CD4-positive, alpha-beta T cell (primary cell): ENCODE measurements around the gene PPP3CB. TPM values are rescaled to one million over a fixed set of nuclear protein-coding genes. Genes with fewer than 3 reads are reported as not detected.

Experiments
- ATAC-seq: fragments of 200-7000 bp; cut with Tn5 transposase; one replicate; pipeline ENCODE4 v1.10.0; 2022; ENCODE audit warnings: mild to moderate bottlenecking; ENCODE audit not compliant: poor library complexity
- CTCF ChIA-PET: fragments of 350-600 bp; sonication (Branson Sonifier 250); formaldehyde crosslinking; loops from one replicate; lab custom pipeline; 2021; ENCODE audit warnings: antibody characterized with exemption, inconsistent platforms; lab: Charles Lee
- POLR2A ChIA-PET: fragments of 350-600 bp; sonication (Branson Sonifier 250); formaldehyde crosslinking; loops from one replicate; lab custom pipeline; 2021; ENCODE audit warnings: antibody characterized with exemption, inconsistent platforms; lab: Charles Lee
- DNase-seq, 14 experiments: peaks; one replicate each; pipeline ENCODE4 v3.0.0-alpha.2; 2013 to 2020; ENCODE audit warnings: mixed read lengths in 2 of 14
- H3K27ac ChIP-seq, 2 donors: one replicate each; pipeline versions ENCODE4 v1.5.1 to v1.7.0; 2013; ENCODE audit warnings: low read length in 2 of 2, low read depth in 1 of 2, mild to moderate bottlenecking in 1 of 2
- H3K27me3 ChIP-seq, 2 experiments: 1 replicate in 1 of 2; 2 replicates in 1 of 2; pipeline versions ENCODE4 v1.6.1 to v1.7.0; 2013; ENCODE audit warnings: low read length in 2 of 2, control low read depth in 1 of 2, mild to moderate bottlenecking in 1 of 2, moderate library complexity in 1 of 2; ENCODE audit not compliant: insufficient read depth in 2 of 2, control insufficient read depth in 1 of 2
- H3K36me3 ChIP-seq: one replicate; pipeline ENCODE4 v1.6.1; 2013; ENCODE audit warnings: low read length, control low read depth; ENCODE audit not compliant: insufficient read depth
- H3K4me1 ChIP-seq: one replicate; pipeline ENCODE4 v1.6.1; 2013; ENCODE audit warnings: low read length, control low read depth; ENCODE audit not compliant: insufficient read depth
- H3K4me3 ChIP-seq: one replicate; pipeline ENCODE4 v1.5.1; 2013; ENCODE audit warnings: mild to moderate bottlenecking, low read length, moderate library complexity
- H3K9me3 ChIP-seq, 2 experiments: 1 replicate in 1 of 2; 2 replicates in 1 of 2; pipeline versions ENCODE4 v1.6.1 to v1.7.0; 2013; ENCODE audit warnings: low read length in 2 of 2, mild to moderate bottlenecking in 2 of 2, control low read depth in 1 of 2, moderate library complexity in 1 of 2; ENCODE audit not compliant: control insufficient read depth in 1 of 2, insufficient read depth in 1 of 2
- H3K27ac Mint-ChIP-seq: one replicate; pipeline ENCODE4 v1.8.0; 2020; ENCODE audit warnings: mixed read lengths
- H3K27me3 Mint-ChIP-seq: one replicate; pipeline ENCODE4 v1.8.0; 2021; ENCODE audit warnings: mixed read lengths
- H3K36me3 Mint-ChIP-seq: one replicate; pipeline ENCODE4 v1.8.0; 2021; ENCODE audit warnings: low read depth, mixed read lengths
- H3K4me1 Mint-ChIP-seq: one replicate; pipeline ENCODE4 v1.8.0; 2021; ENCODE audit warnings: low read depth, mixed read lengths
- H3K4me3 Mint-ChIP-seq: one replicate; pipeline ENCODE4 v1.8.0; 2020; ENCODE audit warnings: mild to moderate bottlenecking, mixed read lengths
- H3K9me3 Mint-ChIP-seq: one replicate; pipeline ENCODE4 v1.8.0; 2020; ENCODE audit warnings: mixed read lengths
- intact Hi-C, 2 experiments: fragments of 100-400 bp; cut with DNase I in 1 of 2; cut with micrococcal nuclease in 1 of 2; formaldehyde crosslinking; loops; one replicate each; pipeline versions ENCODE4 v1.15.1 to v1.9.0; 2023 to 2025; cut with DNase I, micrococcal nuclease
- total RNA-seq, 174 experiments: library from RNA in 2 of 174; stranded (reverse) in 2 of 174; gene quantifications; one replicate each; pipeline ENCODE4 v1.2.3 and lab custom pipeline; 2021 to 2026
- TF ChIP-seq, protein P1 (sequence below): fragments of 200-600 bp; IDR thresholded peaks from one replicate; pipeline ENCODE4 v1.8.0; 2022; ENCODE audit warnings: antibody characterized with exemption, mild to moderate bottlenecking

Gene PPP3CB
- total RNA-seq, 2 experiments from 2014 or later = 20.2 to 20.3 TPM

- ChIA-PET CTCF (no interaction called here), POLR2A (no interaction called here)
- Mint-ChIP-seq H3K4me3 (no peak overlapping the region), H3K4me1 (no peaks in the 10 kb centered on the region), H3K27ac (no peak overlapping the region), H3K36me3 (peaks cover 54% of the 10 kb centered on the region), H3K9me3 (no peaks in the 10 kb centered on the region), H3K27me3 (no peaks in the 10 kb centered on the region)
- no peak overlapping the region for H3K27ac ChIP-seq
- H3K36me3 ChIP-seq = peaks cover 20% of the 10 kb centered on the region
- ATAC-seq (no peak), DNase-seq (no peak)
- no peaks in the 10 kb centered on the region for H3K4me1 ChIP-seq
- no peaks in the 10 kb centered on the region for H3K9me3 ChIP-seq
- no peak overlapping the region for H3K4me3 ChIP-seq
- intact Hi-C loops = no loop called here
- TF ChIP-seq, protein P1, sequence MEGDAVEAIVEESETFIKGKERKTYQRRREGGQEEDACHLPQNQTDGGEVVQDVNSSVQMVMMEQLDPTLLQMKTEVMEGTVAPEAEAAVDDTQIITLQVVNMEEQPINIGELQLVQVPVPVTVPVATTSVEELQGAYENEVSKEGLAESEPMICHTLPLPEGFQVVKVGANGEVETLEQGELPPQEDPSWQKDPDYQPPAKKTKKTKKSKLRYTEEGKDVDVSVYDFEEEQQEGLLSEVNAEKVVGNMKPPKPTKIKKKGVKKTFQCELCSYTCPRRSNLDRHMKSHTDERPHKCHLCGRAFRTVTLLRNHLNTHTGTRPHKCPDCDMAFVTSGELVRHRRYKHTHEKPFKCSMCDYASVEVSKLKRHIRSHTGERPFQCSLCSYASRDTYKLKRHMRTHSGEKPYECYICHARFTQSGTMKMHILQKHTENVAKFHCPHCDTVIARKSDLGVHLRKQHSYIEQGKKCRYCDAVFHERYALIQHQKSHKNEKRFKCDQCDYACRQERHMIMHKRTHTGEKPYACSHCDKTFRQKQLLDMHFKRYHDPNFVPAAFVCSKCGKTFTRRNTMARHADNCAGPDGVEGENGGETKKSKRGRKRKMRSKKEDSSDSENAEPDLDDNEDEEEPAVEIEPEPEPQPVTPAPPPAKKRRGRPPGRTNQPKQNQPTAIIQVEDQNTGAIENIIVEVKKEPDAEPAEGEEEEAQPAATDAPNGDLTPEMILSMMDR = no peak
- no peaks in the 10 kb centered on the region for H3K27me3 ChIP-seq
Observed at GRCh38 chr10:73456187-73456890, 39.5 kb downstream of the PPP3CB start.

- Histone ChIP-seq H3K4me1 (no peaks in the 10 kb centered on the region), H3K27me3 (no peaks in the 10 kb centered on the region), H3K36me3 (peaks cover 30% of the 10 kb centered on the region), H3K9me3 (no peaks in the 10 kb centered on the region), H3K27ac (no peak overlapping the region), H3K4me3 (no peak overlapping the region)
- peaks cover 64% of the 10 kb centered on the region for H3K36me3 Mint-ChIP-seq
- no peak overlapping the region for H3K4me3 Mint-ChIP-seq
- CTCF ChIA-PET = no interaction called here
- POLR2A ChIA-PET = no interaction called here
- intact Hi-C loops = no loop called here
- no peak overlapping the region for H3K27ac Mint-ChIP-seq
- TF ChIP-seq, protein P1 = no peak
- DNase-seq (no peak), ATAC-seq (no peak)
- H3K4me1 Mint-ChIP-seq = no peaks in the 10 kb centered on the region
- H3K27me3 Mint-ChIP-seq = no peaks in the 10 kb centered on the region
- no peaks in the 10 kb centered on the region for H3K9me3 Mint-ChIP-seq
Observed at GRCh38 chr10:73449113-73449512, 46.7 kb downstream of the PPP3CB start.

- H3K4me3 Mint-ChIP-seq = no peak overlapping the region
- POLR2A ChIA-PET = no interaction called here
- no peaks in the 10 kb centered on the region for H3K27me3 ChIP-seq
- H3K27ac ChIP-seq = no peak overlapping the region
- no peak overlapping the region for H3K27ac Mint-ChIP-seq
- no peaks in the 10 kb centered on the region for H3K9me3 Mint-ChIP-seq
- H3K4me3 ChIP-seq = no peak overlapping the region
- H3K36me3 ChIP-seq = peaks cover 33% of the 10 kb centered on the region
- H3K27me3 Mint-ChIP-seq = no peaks in the 10 kb centered on the region
- H3K4me1 ChIP-seq = no peaks in the 10 kb centered on the region
- intact Hi-C loops = no loop called here
- H3K4me1 Mint-ChIP-seq = no peaks in the 10 kb centered on the region
- peaks cover 63% of the 10 kb centered on the region for H3K36me3 Mint-ChIP-seq
- no peaks in the 10 kb centered on the region for H3K9me3 ChIP-seq
- DNase-seq (no peak), ATAC-seq (no peak)
- TF ChIP-seq, protein P1 = no peak
- CTCF ChIA-PET = no interaction called here
Observed at GRCh38 chr10:73448384-73448783, 47.4 kb downstream of the PPP3CB start.
